Measurements from ENCODE around the gene CNTNAP2.

Gene CNTNAP2

DNA sequence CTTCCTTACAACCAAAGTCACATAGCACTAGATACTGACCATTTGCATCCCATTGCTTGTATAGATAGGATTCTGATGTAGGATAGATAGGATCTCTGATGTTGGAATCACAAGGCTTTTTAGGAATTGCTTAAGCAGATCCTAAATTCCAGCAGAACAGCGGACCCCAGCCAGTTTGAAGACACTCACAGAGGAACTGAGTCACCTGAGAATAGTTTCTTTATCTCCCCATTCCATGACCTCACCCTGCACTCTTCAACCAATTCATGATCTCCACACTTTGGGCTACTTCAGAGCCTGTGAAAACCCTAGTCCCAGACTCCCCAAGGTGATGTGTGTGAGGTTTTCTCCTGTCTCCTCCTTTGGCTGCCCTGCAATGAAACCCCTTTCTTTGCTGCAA, 179.4 kb downstream of the CNTNAP2 start:
- Histone ChIP-seq H3K9me3 (ENCODE audit: insufficient read depth, low read depth, low read length) (no peaks in the 10 kb centered on the region), H3K27ac (ENCODE audit: low read length) (no peak overlapping the region), H3K4me1 (ENCODE audit: insufficient read depth, low read length) (no peaks in the 10 kb centered on the region), H3K27me3 (ENCODE audit: insufficient read depth, low read length) (no peaks in the 10 kb centered on the region), H3K4me3 (ENCODE audit: low read length) (no peak overlapping the region), H3K9ac (ENCODE audit: low read depth, low read length) (no peak overlapping the region), H3K36me3 (ENCODE audit: insufficient read depth, low read depth, low read length) (no peaks in the 10 kb centered on the region)

DNA sequence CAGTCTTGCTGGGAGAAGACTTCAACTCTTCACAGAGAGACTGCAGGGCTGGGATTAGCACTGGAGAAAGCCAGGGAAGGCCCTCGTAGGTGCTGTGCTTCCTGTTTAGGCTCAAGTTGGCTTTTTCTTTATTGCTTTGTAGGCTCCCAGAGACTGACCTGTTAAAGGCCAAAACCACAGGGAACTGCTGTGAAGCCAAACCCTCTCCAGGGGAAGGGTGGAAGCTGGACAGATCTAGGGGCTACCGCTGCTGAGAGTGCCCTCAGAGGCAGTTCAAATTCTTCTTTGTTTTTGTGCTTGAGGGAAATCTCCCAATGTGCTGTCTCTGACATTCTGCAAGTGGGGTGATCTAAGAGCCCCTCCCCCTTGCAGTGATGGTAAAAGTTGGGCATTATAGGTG, 198.4 kb downstream of the CNTNAP2 start:
- Histone ChIP-seq H3K9ac (ENCODE audit: low read depth, low read length) (no peak overlapping the region), H3K9me3 (ENCODE audit: insufficient read depth, low read depth, low read length) (no peaks in the 10 kb centered on the region), H3K27me3 (ENCODE audit: insufficient read depth, low read length) (no peaks in the 10 kb centered on the region), H3K36me3 (ENCODE audit: insufficient read depth, low read depth, low read length) (no peaks in the 10 kb centered on the region), H3K4me3 (ENCODE audit: low read length) (no peak overlapping the region), H3K4me1 (ENCODE audit: insufficient read depth, low read length) (no peaks in the 10 kb centered on the region), H3K27ac (ENCODE audit: low read length) (no peak overlapping the region)

DNA sequence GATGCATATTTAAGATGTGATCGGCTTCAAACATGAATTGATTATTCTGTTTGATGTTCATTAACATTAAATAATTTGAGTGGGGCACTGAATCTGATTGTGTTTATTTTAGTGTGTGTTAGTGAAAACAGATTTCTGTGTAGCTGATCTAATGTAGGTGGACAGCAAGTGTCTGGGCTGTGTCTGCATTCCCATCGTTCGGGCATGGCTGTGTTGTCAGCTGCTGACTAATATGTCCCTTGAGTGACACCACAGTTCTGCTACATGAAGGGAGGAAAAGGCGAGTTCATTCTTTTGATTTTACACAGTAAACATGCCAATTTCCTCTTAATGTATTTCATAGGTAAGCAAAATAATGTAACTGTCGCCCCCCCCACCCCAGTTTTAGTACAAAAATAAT, 203.0 kb downstream of the CNTNAP2 start:
- Histone ChIP-seq H3K4me1 (ENCODE audit: insufficient read depth, low read length) (no peaks in the 10 kb centered on the region), H3K27ac (ENCODE audit: low read length) (no peak overlapping the region), H3K27me3 (ENCODE audit: insufficient read depth, low read length) (no peaks in the 10 kb centered on the region), H3K4me3 (ENCODE audit: low read length) (no peak overlapping the region), H3K9me3 (ENCODE audit: insufficient read depth, low read depth, low read length) (no peaks in the 10 kb centered on the region), H3K36me3 (ENCODE audit: insufficient read depth, low read depth, low read length) (no peaks in the 10 kb centered on the region), H3K9ac (ENCODE audit: low read depth, low read length) (no peak overlapping the region)

- Histone ChIP-seq H3K27ac (ENCODE audit: low read length) (no peak overlapping the region), H3K36me3 (ENCODE audit: insufficient read depth, low read depth, low read length) (no peaks in the 10 kb centered on the region)
Measured at GRCh38 chr7:146321301-146321700, 204.7 kb downstream of the CNTNAP2 start.

GRCh38 chr7:146331369-146331768, 214.8 kb downstream of the CNTNAP2 start:
- Histone ChIP-seq H3K9ac (ENCODE audit: low read depth, low read length) (no peak overlapping the region), H3K4me1 (ENCODE audit: insufficient read depth, low read length) (no peaks in the 10 kb centered on the region), H3K27me3 (ENCODE audit: insufficient read depth, low read length) (no peaks in the 10 kb centered on the region), H3K9me3 (ENCODE audit: insufficient read depth, low read depth, low read length) (no peaks in the 10 kb centered on the region), H3K36me3 (ENCODE audit: insufficient read depth, low read depth, low read length) (no peaks in the 10 kb centered on the region), H3K27ac (ENCODE audit: low read length) (no peak overlapping the region), H3K4me3 (ENCODE audit: low read length) (no peak overlapping the region)

More at GRCh38 chr7:146321301-146321700, 204.7 kb downstream of the CNTNAP2 start:
- Histone ChIP-seq H3K4me3 (ENCODE audit: low read length) (no peak overlapping the region), H3K4me1 (ENCODE audit: insufficient read depth, low read length) (no peaks in the 10 kb centered on the region), H3K9me3 (ENCODE audit: insufficient read depth, low read depth, low read length) (no peaks in the 10 kb centered on the region), H3K9ac (ENCODE audit: low read depth, low read length) (no peak overlapping the region), H3K27me3 (ENCODE audit: insufficient read depth, low read length) (no peaks in the 10 kb centered on the region)

DNA sequence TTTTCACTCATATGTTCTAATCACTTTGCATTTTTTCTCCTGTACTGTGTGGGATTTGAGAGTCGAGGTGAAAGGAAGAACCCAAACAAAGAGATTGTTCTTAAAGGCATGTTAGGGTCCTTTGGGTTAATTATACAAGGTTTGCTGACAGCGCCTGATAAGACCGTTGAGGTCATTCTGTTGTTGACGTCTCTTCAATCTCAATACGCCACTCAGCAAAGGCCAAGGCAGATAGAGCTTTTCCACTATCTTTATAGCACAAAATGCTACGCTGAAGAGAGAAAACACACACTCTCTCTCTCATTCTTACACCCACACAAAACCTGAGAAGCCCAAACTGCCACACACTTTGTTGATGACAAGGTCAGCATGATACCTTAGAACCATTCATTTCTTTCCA, 228.7 kb downstream of the CNTNAP2 start:
- H3K36me3 ChIP-seq (ENCODE audit: insufficient read depth, low read depth, low read length), result no peaks in the 10 kb centered on the region
- H3K9me3 ChIP-seq (ENCODE audit: insufficient read depth, low read depth, low read length), result no peaks in the 10 kb centered on the region
- H3K4me1 ChIP-seq (ENCODE audit: insufficient read depth, low read length), result no peaks in the 10 kb centered on the region
- no peak overlapping the region for H3K4me3 ChIP-seq (ENCODE audit: low read length)
- H3K9ac ChIP-seq (ENCODE audit: low read depth, low read length), result no peak overlapping the region
- H3K27me3 ChIP-seq (ENCODE audit: insufficient read depth, low read length), result no peaks in the 10 kb centered on the region
- H3K27ac ChIP-seq (ENCODE audit: low read length), result no peak overlapping the region

DNA sequence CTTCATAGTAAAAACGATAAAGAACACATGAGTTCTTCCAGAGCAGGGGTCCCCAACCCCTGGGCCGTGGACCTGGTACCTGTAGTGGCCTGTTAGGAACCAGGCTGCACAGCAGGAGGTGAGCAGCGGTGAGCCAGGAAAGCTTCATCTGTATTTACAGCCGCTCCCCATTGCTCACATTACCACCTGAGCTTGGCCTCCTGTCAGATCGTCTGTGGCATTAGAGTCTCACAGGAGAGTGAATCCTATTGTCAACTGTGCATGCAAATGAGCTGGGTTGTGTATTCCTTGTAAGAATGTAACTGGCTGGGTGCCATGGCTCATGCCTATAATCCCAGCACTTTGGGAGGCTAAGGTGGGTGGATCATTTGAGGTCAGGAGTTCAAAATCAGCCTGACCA, 229.5 kb downstream of the CNTNAP2 start:
- Histone ChIP-seq H3K9me3 (ENCODE audit: insufficient read depth, low read depth, low read length) (no peaks in the 10 kb centered on the region), H3K9ac (ENCODE audit: low read depth, low read length) (no peak overlapping the region), H3K36me3 (ENCODE audit: insufficient read depth, low read depth, low read length) (no peaks in the 10 kb centered on the region), H3K4me1 (ENCODE audit: insufficient read depth, low read length) (no peaks in the 10 kb centered on the region), H3K27me3 (ENCODE audit: insufficient read depth, low read length) (no peaks in the 10 kb centered on the region), H3K4me3 (ENCODE audit: low read length) (no peak overlapping the region), H3K27ac (ENCODE audit: low read length) (no peak overlapping the region)

GRCh38 chr7:146355216-146355615, 238.6 kb downstream of the CNTNAP2 start:
- no peaks in the 10 kb centered on the region for H3K9me3 ChIP-seq (ENCODE audit: insufficient read depth, low read depth, low read length)
- H3K27ac ChIP-seq (ENCODE audit: low read length), result no peak overlapping the region
- no peak overlapping the region for H3K4me3 ChIP-seq (ENCODE audit: low read length)
- no peaks in the 10 kb centered on the region for H3K27me3 ChIP-seq (ENCODE audit: insufficient read depth, low read length)
- H3K36me3 ChIP-seq (ENCODE audit: insufficient read depth, low read depth, low read length), result no peaks in the 10 kb centered on the region
- H3K9ac ChIP-seq (ENCODE audit: low read depth, low read length), result no peak overlapping the region
- H3K4me1 ChIP-seq (ENCODE audit: insufficient read depth, low read length), result no peaks in the 10 kb centered on the region

DNA sequence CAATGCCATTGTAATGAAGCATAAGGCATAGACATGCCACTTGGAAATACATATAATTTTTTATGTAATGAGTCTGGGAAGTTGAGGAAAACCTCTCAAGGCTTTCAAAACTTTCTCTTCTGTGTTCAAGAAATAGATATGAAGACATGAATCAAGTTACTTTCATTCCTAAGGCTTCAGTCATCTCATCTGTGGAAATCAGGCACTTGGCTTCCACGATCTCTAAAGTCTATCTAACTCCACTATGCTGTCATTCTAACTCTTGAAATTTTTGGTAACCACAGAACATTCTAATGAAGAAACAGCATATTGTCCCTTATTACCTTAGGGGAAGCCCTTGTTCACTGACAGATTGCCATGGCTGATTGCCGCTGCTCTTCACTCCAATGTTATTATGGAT, 242.6 kb downstream of the CNTNAP2 start:
- Histone ChIP-seq H3K9me3 (ENCODE audit: insufficient read depth, low read depth, low read length) (no peaks in the 10 kb centered on the region), H3K4me1 (ENCODE audit: insufficient read depth, low read length) (no peaks in the 10 kb centered on the region), H3K4me3 (ENCODE audit: low read length) (no peak overlapping the region), H3K36me3 (ENCODE audit: insufficient read depth, low read depth, low read length) (no peaks in the 10 kb centered on the region), H3K9ac (ENCODE audit: low read depth, low read length) (no peak overlapping the region), H3K27me3 (ENCODE audit: insufficient read depth, low read length) (no peaks in the 10 kb centered on the region), H3K27ac (ENCODE audit: low read length) (no peak overlapping the region)

- no peak overlapping the region for H3K27ac ChIP-seq (ENCODE audit: low read length)
- H3K4me3 ChIP-seq (ENCODE audit: low read length), result no peak overlapping the region
- no peak overlapping the region for H3K9ac ChIP-seq (ENCODE audit: low read depth, low read length)
- no peaks in the 10 kb centered on the region for H3K4me1 ChIP-seq (ENCODE audit: insufficient read depth, low read length)
- H3K9me3 ChIP-seq (ENCODE audit: insufficient read depth, low read depth, low read length), result no peaks in the 10 kb centered on the region
- H3K27me3 ChIP-seq (ENCODE audit: insufficient read depth, low read length), result no peaks in the 10 kb centered on the region
- H3K36me3 ChIP-seq (ENCODE audit: insufficient read depth, low read depth, low read length), result no peaks in the 10 kb centered on the region
Measured at GRCh38 chr7:146366938-146367337, 250.3 kb downstream of the CNTNAP2 start.

GRCh38 chr7:146370171-146370570, 253.6 kb downstream of the CNTNAP2 start:
- Histone ChIP-seq H3K9me3 (ENCODE audit: insufficient read depth, low read depth, low read length) (no peaks in the 10 kb centered on the region), H3K27me3 (ENCODE audit: insufficient read depth, low read length) (no peaks in the 10 kb centered on the region)

GRCh38 chr7:146375170-146375569, 258.6 kb downstream of the CNTNAP2 start:
- Histone ChIP-seq H3K4me1 (ENCODE audit: insufficient read depth, low read length) (no peaks in the 10 kb centered on the region), H3K27ac (ENCODE audit: low read length) (no peak overlapping the region), H3K36me3 (ENCODE audit: insufficient read depth, low read depth, low read length) (no peaks in the 10 kb centered on the region), H3K9me3 (ENCODE audit: insufficient read depth, low read depth, low read length) (no peaks in the 10 kb centered on the region), H3K9ac (ENCODE audit: low read depth, low read length) (no peak overlapping the region), H3K4me3 (ENCODE audit: low read length) (no peak overlapping the region), H3K27me3 (ENCODE audit: insufficient read depth, low read length) (no peaks in the 10 kb centered on the region)

More at GRCh38 chr7:146370171-146370570, 253.6 kb downstream of the CNTNAP2 start:
- H3K27ac ChIP-seq (ENCODE audit: low read length), result no peak overlapping the region
- H3K9ac ChIP-seq (ENCODE audit: low read depth, low read length), result no peak overlapping the region
- H3K4me1 ChIP-seq (ENCODE audit: insufficient read depth, low read length), result no peaks in the 10 kb centered on the region
- no peaks in the 10 kb centered on the region for H3K36me3 ChIP-seq (ENCODE audit: insufficient read depth, low read depth, low read length)
- no peak overlapping the region for H3K4me3 ChIP-seq (ENCODE audit: low read length)

DNA sequence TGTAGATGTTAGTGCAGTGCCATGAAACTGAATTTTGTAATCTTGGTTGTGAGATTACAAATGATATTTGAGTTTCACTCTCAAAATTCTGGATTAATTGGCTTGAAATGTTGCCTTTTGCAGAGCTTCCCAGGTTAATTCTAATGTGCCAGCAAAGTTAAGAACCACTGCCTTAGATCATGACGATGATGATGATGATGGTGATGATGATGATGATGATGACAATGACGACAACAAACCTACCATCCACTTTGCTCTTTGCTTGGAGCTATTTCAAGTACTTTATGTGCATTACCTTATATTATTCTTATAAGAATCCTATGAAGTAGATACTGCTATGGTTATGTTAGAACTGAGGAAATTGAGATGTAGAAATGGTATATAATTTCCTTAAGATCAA, 261.6 kb downstream of the CNTNAP2 start:
- H3K27me3 ChIP-seq (ENCODE audit: insufficient read depth, low read length), result no peaks in the 10 kb centered on the region
- no peaks in the 10 kb centered on the region for H3K9me3 ChIP-seq (ENCODE audit: insufficient read depth, low read depth, low read length)
- H3K4me1 ChIP-seq (ENCODE audit: insufficient read depth, low read length), result no peaks in the 10 kb centered on the region
- no peak overlapping the region for H3K4me3 ChIP-seq (ENCODE audit: low read length)
- H3K27ac ChIP-seq (ENCODE audit: low read length), result no peak overlapping the region
- H3K36me3 ChIP-seq (ENCODE audit: insufficient read depth, low read depth, low read length), result no peaks in the 10 kb centered on the region
- H3K9ac ChIP-seq (ENCODE audit: low read depth, low read length), result no peak overlapping the region
